IPS-18c (cell line): ENCODE data around the gene C1orf159.
"Not testable (repeated sequence)": the region's sequence is repeated elsewhere in the genome, so short reads cannot be mapped to it uniquely, and the experiment has no call there.

Experiments
- H3K4me3 ChIP-seq: 2 replicates; pipeline ENCODE4 v1.7.0; 2013; ENCODE audit warnings: low read depth, mild to moderate bottlenecking, low read length, moderate library complexity; ENCODE audit not compliant: insufficient read depth
- H3K9me3 ChIP-seq: one replicate; pipeline ENCODE4 v1.6.1; 2013; ENCODE audit warnings: mild to moderate bottlenecking, low read length, moderate library complexity; ENCODE audit not compliant: control insufficient read depth, insufficient read depth

C1orf159 gene

GRCh38 chr1:1081311-1082238 is 34.3 kb downstream of the C1orf159 start:
- no peaks in the 10 kb centered on the region for H3K9me3 ChIP-seq
- H3K4me3 ChIP-seq = no peak overlapping the region

GRCh38 chr1:1080951-1081310 is 35.0 kb downstream of the C1orf159 start:
- Histone ChIP-seq H3K4me3 (no peak overlapping the region), H3K9me3 (no peaks in the 10 kb centered on the region)

GRCh38 chr1:1080122-1080757 is 35.6 kb downstream of the C1orf159 start:
- H3K4me3 ChIP-seq = peak overlapping the region; percentile 36

GRCh38 chr1:1079408-1080121 is 36.3 kb downstream of the C1orf159 start:
- no peaks in the 10 kb centered on the region for H3K9me3 ChIP-seq
- H3K4me3 ChIP-seq = peak overlapping the region; percentile 36; the same call in 1 of the 2 replicates

More at GRCh38 chr1:1080122-1080757, 35.6 kb downstream of the C1orf159 start:
- H3K9me3 ChIP-seq = no peaks in the 10 kb centered on the region

- H3K4me3 ChIP-seq, H3K9me3 ChIP-seq: not testable (repeated sequence)
Observed at GRCh38 chr1:1077396-1077795, 38.5 kb downstream of the C1orf159 start.

GRCh38 chr1:1075148-1075935 is 40.5 kb downstream of the C1orf159 start:
- no peak overlapping the region for H3K4me3 ChIP-seq
- no peaks in the 10 kb centered on the region for H3K9me3 ChIP-seq

- no peak overlapping the region for H3K4me3 ChIP-seq
- no peaks in the 10 kb centered on the region for H3K9me3 ChIP-seq
Observed at GRCh38 chr1:1074631-1075147, 41.2 kb downstream of the C1orf159 start.

- no peak within 1 kb of the TSS for H3K4me3 ChIP-seq
- no peaks in the 10 kb centered on the region for H3K9me3 ChIP-seq
Observed at GRCh38 chr1:1073743-1074587, 41.9 kb downstream of the C1orf159 start, which contains the start of gene RNF223. RNF223 (minus strand) TSS chr1:1074306; CDS start chr1:1072566, 1,740 bp downstream.

GRCh38 chr1:1072849-1073742 is 42.8 kb downstream of the C1orf159 start:
- no peak overlapping the region for H3K4me3 ChIP-seq
- no peaks in the 10 kb centered on the region for H3K9me3 ChIP-seq

- Histone ChIP-seq H3K4me3 (no peak overlapping the region), H3K9me3 (no peaks in the 10 kb centered on the region)
Observed at GRCh38 chr1:1072299-1072848, 43.5 kb downstream of the C1orf159 start.

- Histone ChIP-seq H3K9me3 (no peaks in the 10 kb centered on the region), H3K4me3 (no peak overlapping the region)
Observed at GRCh38 chr1:1071486-1072298, 44.2 kb downstream of the C1orf159 start.

GRCh38 chr1:1069711-1070676 is 45.9 kb downstream of the C1orf159 start:
- Histone ChIP-seq H3K4me3 (peak overlapping the region; percentile 81; the same call in 1 of the 2 replicates), H3K9me3 (no peaks in the 10 kb centered on the region)

- H3K9me3 ChIP-seq = no peaks in the 10 kb centered on the region
Observed at GRCh38 chr1:1069056-1069710, 46.7 kb downstream of the C1orf159 start.

More at GRCh38 chr1:1069056-1069710, 46.7 kb downstream of the C1orf159 start:
- peak overlapping the region; percentile 81 for H3K4me3 ChIP-seq
